K562 (cell line): ENCODE results near the gene MPL. TPM values are rescaled to one million over a fixed set of nuclear protein-coding genes. Genes with fewer than 3 reads are reported as not detected.

ENCODE experiments used
- ATAC-seq: fragments of 200-7000 bp; cut with Tn5 transposase; 3 replicates; pipeline ENCODE4 v1.9.1; 2020; ENCODE audit warnings: moderate library complexity
- BruUV-seq: library from RNA; stranded (reverse); fragments of 400-500 nt; replicated peaks from 2 replicates; lab custom pipeline; 2021; lab: Mats Ljungman, UMichigan
- CTCF ChIA-PET: fragments of 300-600 bp; formaldehyde crosslinking; extraction: SDS; loops from one replicate; lab custom pipeline; 2021; ENCODE audit warnings: low intra/inter-chr PET ratio; lab: Yijun Ruan, JAX
- POLR2A ChIA-PET: fragments of 300-600, 350-650 bp; sonication (Branson Sonifier 250); formaldehyde crosslinking; extraction: SDS; loops from one replicate; lab custom pipeline; 2021; ENCODE audit warnings: antibody characterized with exemption, inconsistent platforms; lab: Yijun Ruan, JAX
- DNase-seq, 4 experiments: peaks; one replicate each; pipeline versions ENCODE4 v3.0.0 to v3.0.0-alpha.2; 2011 to 2018; ENCODE audit warnings: low spot score in 3 of 4, mixed read lengths in 3 of 4; ENCODE audit errors: extremely low read depth in 1 of 4
- FAIRE-seq: peaks from 2 replicates; lab custom pipeline; 2011; peaks lifted over from hg19 to GRCh38; lab: Jason Lieb, UNC
- H2AFZ ChIP-seq: 2 replicates; pipeline ENCODE4 v1.6.0; 2011; ENCODE audit warnings: low read depth, low read length, control low read depth, inconsistent platforms
- H3K27ac ChIP-seq: fragments of 200-600 bp; 3 replicates; pipeline ENCODE4 v1.8.0; 2011; ENCODE audit warnings: low read depth, mild to moderate bottlenecking, control low read depth, inconsistent platforms, low read length, moderate library complexity, mixed read lengths; ENCODE audit errors: extremely low read depth
- H3K27me3 ChIP-seq, 2 experiments: fragments of 300-600 bp in 1 of 2; 2 replicates in 1 of 2; 3 replicates in 1 of 2; pipeline versions ENCODE4 v1.6.0 to v1.8.0; 2011; ENCODE audit warnings: inconsistent platforms in 2 of 2, low read length in 2 of 2, mild to moderate bottlenecking in 1 of 2, mixed read lengths in 1 of 2, moderate library complexity in 1 of 2; ENCODE audit not compliant: control insufficient read depth in 2 of 2, insufficient read depth in 2 of 2
- H3K36me3 ChIP-seq: fragments of 300-600 bp; 3 replicates; pipeline ENCODE4 v1.8.0; 2011; ENCODE audit warnings: mild to moderate bottlenecking, low read length, inconsistent platforms; ENCODE audit not compliant: control insufficient read depth, insufficient read depth
- H3K4me1 ChIP-seq, 2 experiments: fragments of 200-600 bp in 1 of 2; replicated peaks in 1 of 2; 2 replicates in 1 of 2; 3 replicates in 1 of 2; pipeline versions ENCODE4 v1.5.1 to v1.8.0; 2011; ENCODE audit warnings: inconsistent platforms in 2 of 2, low read length in 2 of 2, mild to moderate bottlenecking in 1 of 2, mixed read lengths in 1 of 2, moderate library complexity in 1 of 2; ENCODE audit not compliant: control insufficient read depth in 2 of 2, insufficient read depth in 2 of 2
- H3K4me2 ChIP-seq: 2 replicates; pipeline ENCODE4 v1.6.1; 2011; ENCODE audit warnings: low read length, control low read depth, inconsistent platforms, mixed read lengths; ENCODE audit not compliant: insufficient read depth
- H3K4me3 ChIP-seq: fragments of 200-600 bp; sonication (generic), shearing (Covaris generic); 2 replicates; pipeline ENCODE4 v1.5.1; 2016; ENCODE audit warnings: control low read depth, inconsistent platforms
- H3K79me2 ChIP-seq: fragments of 200-600 bp; 3 replicates; pipeline ENCODE4 v1.8.0; 2011; ENCODE audit warnings: low read length, inconsistent platforms; ENCODE audit not compliant: control insufficient read depth, insufficient read depth
- H3K9ac ChIP-seq, 2 experiments: 2 replicates each; pipeline versions ENCODE4 v1.6.0 to v1.6.1; 2011; ENCODE audit warnings: low read depth in 2 of 2, low read length in 2 of 2, control low read depth in 1 of 2, inconsistent platforms in 1 of 2, mild to moderate bottlenecking in 1 of 2, mixed read lengths in 1 of 2; ENCODE audit not compliant: insufficient read depth in 1 of 2
- H3K9me1 ChIP-seq: one replicate; pipeline ENCODE4 v1.6.0; 2011; ENCODE audit warnings: inconsistent platforms, mild to moderate bottlenecking, low read length, moderate library complexity; ENCODE audit not compliant: control insufficient read depth, insufficient read depth
- H3K9me3 ChIP-seq: replicated peaks from 2 replicates; pipeline ENCODE4 v1.5.1; 2011; ENCODE audit warnings: low read depth, low read length, inconsistent platforms; ENCODE audit not compliant: control insufficient read depth, insufficient read depth
- H4K20me1 ChIP-seq: replicated peaks from 2 replicates; pipeline ENCODE4 v1.6.1; 2011; ENCODE audit warnings: low read length, inconsistent platforms, mixed read lengths; ENCODE audit not compliant: control insufficient read depth, insufficient read depth
- BACH1 ChIP-seq: fragments of 200-800 bp; sonication (Bioruptor generic); IDR thresholded peaks from 2 replicates; pipeline ENCODE4 v1.6.1; 2016; ENCODE audit warnings: missing genetic modification characterization, missing compliant biosample characterization
- BCOR ChIP-seq: fragments of 450-650 bp; IDR thresholded peaks from 2 replicates; pipeline ENCODE4 v1.6.1; 2016
- CREBBP ChIP-seq: IDR thresholded peaks from one replicate; pipeline ENCODE4 v1.6.1; 2012; ENCODE audit warnings: low read depth, mild to moderate bottlenecking, control low read depth, inconsistent platforms, low read length
- FOS ChIP-seq: IDR thresholded peaks from 3 replicates; pipeline ENCODE4 v1.6.1; 2011; ENCODE audit not compliant: insufficient read length; ENCODE audit errors: extremely low read depth
- HDAC1 ChIP-seq, 2 experiments: fragments of 450-650 bp; IDR thresholded peaks; 2 replicates each; pipeline ENCODE4 v1.6.1; 2016 to 2017; ENCODE audit warnings: inconsistent platforms in 1 of 2, mild to moderate bottlenecking in 1 of 2, moderate library complexity in 1 of 2
- NBN ChIP-seq: fragments of 450-650 bp; IDR thresholded peaks from 2 replicates; pipeline ENCODE4 v1.6.1; 2016; ENCODE audit warnings: low read depth, mild to moderate bottlenecking
- NR2F6 ChIP-seq: fragments of 450-650 bp; formaldehyde crosslinking; IDR thresholded peaks from 2 replicates; pipeline ENCODE4 v1.4.0; 2020; ENCODE audit warnings: mild to moderate bottlenecking
- RBBP5 ChIP-seq: fragments of 200-600 bp; sonication (generic); IDR thresholded peaks from 2 replicates; pipeline ENCODE4 v1.6.1; 2012; ENCODE audit warnings: borderline replicate concordance, mild to moderate bottlenecking, low read length, control low read depth, inconsistent platforms; ENCODE audit not compliant: insufficient read depth, poor library complexity, severe bottlenecking
- SMAD4 ChIP-seq: fragments of 250-450 bp; sonication (Bioruptor Pico); conservative IDR thresholded peaks from 2 replicates; pipeline ENCODE4 v1.8.0; 2021; ENCODE audit warnings: inconsistent platforms, mild to moderate bottlenecking, moderate library complexity
- SP2 ChIP-seq: IDR thresholded peaks from 2 replicates; pipeline ENCODE4 v1.6.1; 2011; ENCODE audit warnings: mild to moderate bottlenecking, low read depth, low read length, moderate library complexity; ENCODE audit not compliant: poor library complexity, severe bottlenecking; ENCODE audit errors: extremely low read depth
- TFAM ChIP-seq: fragments of 250-450 bp; sonication (Bioruptor Pico); conservative IDR thresholded peaks from 2 replicates; pipeline ENCODE4 v1.5.0; 2021; ENCODE audit warnings: mild to moderate bottlenecking, moderate library complexity
- THRA ChIP-seq: fragments of 450-650 bp; IDR thresholded peaks from 2 replicates; pipeline ENCODE4 v1.6.1; 2017; ENCODE audit warnings: mild to moderate bottlenecking, moderate library complexity
- ZNF146 ChIP-seq: IDR thresholded peaks from one replicate; pipeline ENCODE4 v1.6.1; 2018; ENCODE audit warnings: missing compliant biosample characterization; ENCODE audit not compliant: unreplicated experiment
- WGBS: fragments of 100-300 bp; shearing (Covaris generic); methylation state at CpG from one replicate; pipeline ENCODE4 v1.1.6; 2016; ENCODE audit warnings: low coverage, mixed read lengths; ENCODE audit not compliant: insufficient coverage; ENCODE audit errors: missing lambda C conversion rate; 5-methylcytosine and 5-hydroxymethylcytosine counted together
- in situ Hi-C: fragments of 300-500 bp; cut with MboI; formaldehyde crosslinking; loops from 4 replicates; pipeline ENCODE4 v1.15.0; 2018; ENCODE audit warnings: inconsistent platforms, mixed read lengths
- intact Hi-C: fragments of 100-400 bp; cut with micrococcal nuclease; formaldehyde crosslinking; loops from 2 replicates; pipeline ENCODE4 v1.14.2; 2022
- polyA plus RNA-seq, 8 experiments: library from polyadenylated mRNA; depleted of rRNA in 4 of 8; stranded (reverse) in 5 of 8; unstranded in 3 of 8; fragments of >200 nt; fragmentation: Nextera tagmentation in 2 of 8; fragmentation: Illumina TruSeq in 1 of 8; extraction: Ambion mirVana in 2 of 8; extraction: Trizol in 1 of 8; gene quantifications; 2 replicates each; pipeline versions ENCODE4 v1.2.1 to v1.2.3, GENCODE V29; 2011 to 2014; ENCODE audit warnings: inconsistent platforms in 1 of 8, missing spikeins in 1 of 8
- total RNA-seq, 7 experiments: library from RNA; depleted of rRNA in 6 of 7; stranded (reverse); fragments of >200 nt in 6 of 7; fragmentation: Illumina TruSeq in 2 of 7; extraction: Trizol in 2 of 7; gene quantifications; 2 replicates each; pipeline versions ENCODE4 v1.2.1 to v1.2.3, GENCODE V29; 2011 to 2021; ENCODE audit warnings: low replicate concordance in 1 of 7
- TF ChIP-seq, protein P1 (sequence below): IDR thresholded peaks from 2 replicates; pipeline ENCODE4 v1.6.1; 2014; ENCODE audit warnings: antibody characterized with exemption
- TF ChIP-seq, protein P2 (sequence below): fragments of 200-800 bp; sonication (Bioruptor generic); IDR thresholded peaks from 2 replicates; pipeline ENCODE4 v1.6.1; 2017; ENCODE audit warnings: missing genetic modification characterization, missing compliant biosample characterization

Gene MPL
- total and polyA plus RNA-seq, 9 of the 15 experiments (the other 6 are each of a cell fraction or from before 2014, with no cell fraction given), result not detected

- TF ChIP-seq HDAC1 (IDR thresholded peaks at IDR 0.05) (peak in 1 of 2 experiments; percentile 51; a peak in 1 of 4 replicates), BACH1 (tag) (no peak), CREBBP (no peak), ZNF146 (CRISPR knock-in tag) (no peak), TFAM (CRISPR knock-in tag) (no peak), NR2F6 (CRISPR knock-in tag) (no peak)
- TF ChIP-seq, protein P1, sequence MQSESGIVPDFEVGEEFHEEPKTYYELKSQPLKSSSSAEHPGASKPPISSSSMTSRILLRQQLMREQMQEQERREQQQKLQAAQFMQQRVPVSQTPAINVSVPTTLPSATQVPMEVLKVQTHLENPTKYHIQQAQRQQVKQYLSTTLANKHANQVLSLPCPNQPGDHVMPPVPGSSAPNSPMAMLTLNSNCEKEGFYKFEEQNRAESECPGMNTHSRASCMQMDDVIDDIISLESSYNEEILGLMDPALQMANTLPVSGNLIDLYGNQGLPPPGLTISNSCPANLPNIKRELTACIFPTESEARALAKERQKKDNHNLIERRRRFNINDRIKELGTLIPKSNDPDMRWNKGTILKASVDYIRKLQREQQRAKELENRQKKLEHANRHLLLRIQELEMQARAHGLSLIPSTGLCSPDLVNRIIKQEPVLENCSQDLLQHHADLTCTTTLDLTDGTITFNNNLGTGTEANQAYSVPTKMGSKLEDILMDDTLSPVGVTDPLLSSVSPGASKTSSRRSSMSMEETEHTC, result no peak
These were observed 51.0 kb downstream of the MPL start (continued) for GRCh38 chr1:43388613-43389012.

DNA sequence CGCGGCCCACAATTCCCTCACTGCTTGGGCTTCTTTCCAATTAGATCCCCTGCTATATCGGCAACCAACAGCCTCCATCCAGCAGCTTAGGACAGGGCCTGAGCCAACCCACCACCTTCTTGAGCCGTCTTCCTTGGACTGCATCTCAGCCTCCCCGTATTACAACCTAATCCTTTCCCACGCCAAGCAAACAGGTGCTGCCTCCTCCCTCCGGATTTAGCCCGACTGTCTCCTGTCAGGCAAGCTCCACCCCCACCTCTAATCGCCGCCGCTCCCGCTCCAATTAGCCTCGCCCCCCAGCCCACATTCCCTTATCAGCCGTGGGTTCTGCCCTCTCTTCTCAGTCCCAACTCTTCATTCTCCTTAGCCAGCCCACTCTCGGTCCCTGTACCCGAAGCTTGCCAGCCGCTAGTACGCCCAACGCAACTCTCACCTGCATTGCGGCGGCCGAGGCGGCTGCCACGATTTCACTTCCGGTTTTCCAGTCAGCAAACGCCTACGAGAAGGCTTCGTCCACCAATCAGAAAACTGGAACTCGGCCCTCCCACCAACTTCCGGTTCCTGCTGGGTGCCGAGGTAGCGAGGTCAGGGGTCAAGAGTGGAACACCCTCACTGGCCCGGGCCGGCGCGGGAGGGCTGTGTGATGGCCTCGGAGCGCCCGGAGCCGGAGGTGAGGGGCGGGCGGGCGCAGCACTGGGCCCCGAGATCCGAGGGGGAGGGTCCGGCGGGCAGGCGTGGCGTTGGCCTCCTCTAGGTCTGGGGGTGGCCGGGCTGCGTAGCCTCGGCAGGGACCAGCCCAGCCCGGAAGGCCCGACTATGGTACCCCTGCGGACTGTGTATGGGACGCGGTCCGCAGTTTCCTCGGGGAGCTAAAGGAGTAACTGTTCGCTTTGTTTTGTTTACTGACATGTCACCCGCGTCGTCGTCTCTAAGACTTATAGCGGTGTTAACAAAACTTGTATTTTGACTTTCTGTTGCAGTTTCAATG, 52.0 kb downstream of the MPL start, which contains the start of the genes MED8 and SZT2:
Gene MED8 (minus strand): TSS at position 475 of the 988 bp plus-strand sequence. CDS start 36 bp downstream, at position 439.
Gene SZT2 (plus strand): TSS at position 574 of the 988 bp plus-strand sequence. CDS start 70 bp downstream, at position 644.
- CTCF ChIA-PET, result no interaction called here
- intact Hi-C loops (no loop called here), in situ Hi-C loops (no loop called here)
- Histone ChIP-seq H3K9me3 (no peaks in the 10 kb centered on the region), H2AFZ (peak within 1 kb of the TSS; percentile 91), H3K4me2 (peak within 1 kb of the TSS; percentile 99), H3K9ac (peak within 1 kb of the TSS; percentile 92 to 96), H3K27me3 (no peaks in the 10 kb centered on the region), H4K20me1 (peaks cover 13% of the 10 kb centered on the region; the same call in 1 of the 2 replicates), H3K36me3 (peaks cover 38% of the 10 kb centered on the region), H3K27ac (peak within 1 kb of the TSS; percentile 85), H3K4me3 (peak within 1 kb of the TSS; percentile 61), H3K4me1 (peaks cover 0 to 13% of the 10 kb centered on the region in 2 experiments; a peak in 2 of 5 replicates), H3K79me2 (peaks cover 39% of the 10 kb centered on the region), H3K9me1 (peaks cover 5% of the 10 kb centered on the region)
- ATAC-seq (peak; percentile 98), FAIRE-seq (peak; percentile 91), DNase-seq (peak; percentile 98 to 99 (median 98))
- POLR2A ChIA-PET, result interaction anchor here (0.8 to 7.2 kb wide), 17 partner anchors 8 to 545 kb away, joined by 3 to 72 read pairs (median 4); partner anchors contain the start of genes CDC20 and ELOVL1
- under 1% methylated on average over 63 of the region's 65 CpGs for WGBS
- no TSS peak for BruUV-seq
- TF ChIP-seq SMAD4, result peak; percentile 42; the same call in 1 of the 2 replicates
- TF ChIP-seq, protein P2, sequence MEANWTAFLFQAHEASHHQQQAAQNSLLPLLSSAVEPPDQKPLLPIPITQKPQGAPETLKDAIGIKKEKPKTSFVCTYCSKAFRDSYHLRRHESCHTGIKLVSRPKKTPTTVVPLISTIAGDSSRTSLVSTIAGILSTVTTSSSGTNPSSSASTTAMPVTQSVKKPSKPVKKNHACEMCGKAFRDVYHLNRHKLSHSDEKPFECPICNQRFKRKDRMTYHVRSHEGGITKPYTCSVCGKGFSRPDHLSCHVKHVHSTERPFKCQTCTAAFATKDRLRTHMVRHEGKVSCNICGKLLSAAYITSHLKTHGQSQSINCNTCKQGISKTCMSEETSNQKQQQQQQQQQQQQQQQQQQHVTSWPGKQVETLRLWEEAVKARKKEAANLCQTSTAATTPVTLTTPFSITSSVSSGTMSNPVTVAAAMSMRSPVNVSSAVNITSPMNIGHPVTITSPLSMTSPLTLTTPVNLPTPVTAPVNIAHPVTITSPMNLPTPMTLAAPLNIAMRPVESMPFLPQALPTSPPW (CRISPR knock-in tag), result peak; percentile 70; the same call in 1 of the 2 replicates
- peak; percentile 67; the same call in 1 of the 2 replicates for TF ChIP-seq BCOR
- peak; percentile 92 for TF ChIP-seq NBN
- TF ChIP-seq RBBP5, result peak; percentile 90
- peak; percentile 71 for TF ChIP-seq SP2
- TF ChIP-seq THRA, result no peak
- peak; percentile 70 for TF ChIP-seq FOS
